ENCODE measurements around the gene MAGOH.

The MAGOH gene

DNA sequence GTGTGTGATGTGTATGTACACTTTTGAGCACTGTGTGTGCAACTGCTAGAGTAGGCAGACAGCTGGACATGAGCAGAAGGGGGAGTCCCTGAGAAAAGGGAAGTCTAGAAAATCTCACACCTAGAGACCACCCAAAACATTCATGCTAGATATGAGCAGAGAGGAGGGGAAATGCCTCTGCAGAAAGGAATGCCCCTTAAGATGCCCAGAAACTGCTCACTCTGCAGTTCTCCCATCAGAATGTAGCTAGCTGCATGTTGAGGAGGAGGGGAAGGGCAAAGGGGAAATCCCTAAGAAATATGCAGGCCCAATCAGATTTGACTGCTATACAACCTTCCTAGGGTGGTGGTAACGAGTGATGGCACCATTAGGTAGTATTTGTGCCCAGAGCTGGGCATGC lies 31.8 kb upstream of the MAGOH start:
- no peak for DNase-seq

GRCh38 chr1:53267761-53268160 lies 29.4 kb upstream of the MAGOH start:
- no peak for DNase-seq

GRCh38 chr1:53266038-53266437 lies 27.7 kb upstream of the MAGOH start:
- no peak for DNase-seq

- DNase-seq = no peak
Observed at GRCh38 chr1:53265581-53265980, 27.3 kb upstream of the MAGOH start.

GRCh38 chr1:53264048-53264447 lies 25.7 kb upstream of the MAGOH start:
- no peak for DNase-seq

GRCh38 chr1:53262000-53262399 lies 23.7 kb upstream of the MAGOH start:
- no peak for DNase-seq

GRCh38 chr1:53260631-53261247 lies 22.4 kb upstream of the MAGOH start:
- DNase-seq = no peak

- no peak for DNase-seq
Observed at GRCh38 chr1:53259932-53260331, 21.6 kb upstream of the MAGOH start.

DNA sequence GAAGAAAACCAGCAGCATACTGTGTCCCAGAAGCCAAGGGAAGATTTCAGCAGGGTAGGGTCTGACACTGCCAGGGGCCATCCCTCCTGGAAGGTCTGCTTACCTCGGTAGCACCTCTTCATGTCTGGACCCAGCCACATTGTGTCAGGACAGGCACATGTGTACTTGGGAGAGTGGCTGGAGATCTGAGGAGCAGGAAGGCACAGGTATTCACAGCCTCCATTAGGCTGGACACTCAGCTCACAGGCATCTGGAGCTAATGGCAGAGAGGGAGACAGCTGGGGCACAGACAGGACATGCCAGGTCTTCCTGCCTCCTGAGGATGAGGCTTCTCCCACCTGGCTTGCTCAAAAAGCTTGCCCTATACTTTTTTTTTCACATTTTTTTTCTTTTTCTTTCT lies 19.9 kb upstream of the MAGOH start:
- no peak for DNase-seq

DNA sequence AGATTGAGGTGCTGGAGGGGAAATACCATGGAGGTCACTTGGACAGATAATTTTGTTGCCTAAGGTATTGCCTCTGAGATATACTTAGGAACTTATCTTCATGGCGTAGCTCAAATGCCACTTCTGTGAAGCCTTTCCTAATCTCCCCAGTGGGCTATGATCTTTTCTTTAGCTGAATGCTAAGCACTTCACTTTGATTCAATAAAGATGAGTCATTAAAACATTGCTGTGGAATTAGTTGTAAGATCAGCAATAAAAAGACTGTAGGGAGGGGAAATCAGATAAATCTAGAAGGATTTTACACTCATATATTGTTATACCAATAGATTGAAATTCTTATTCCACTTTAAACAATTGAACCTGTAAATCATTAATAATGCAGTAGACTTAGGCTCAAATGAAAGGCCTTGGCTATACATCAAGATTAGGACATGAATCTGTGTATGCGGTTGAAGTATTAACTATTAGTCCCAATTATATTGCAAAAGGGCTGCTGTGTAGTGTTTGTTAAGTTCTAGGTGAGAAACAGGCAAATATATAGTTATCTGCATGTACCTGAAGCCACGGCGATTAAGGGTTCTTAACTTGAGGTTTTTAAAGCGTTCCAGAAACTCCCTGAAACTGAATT lies 19.2 kb upstream of the MAGOH start:
- DNase-seq = no peak

DNA sequence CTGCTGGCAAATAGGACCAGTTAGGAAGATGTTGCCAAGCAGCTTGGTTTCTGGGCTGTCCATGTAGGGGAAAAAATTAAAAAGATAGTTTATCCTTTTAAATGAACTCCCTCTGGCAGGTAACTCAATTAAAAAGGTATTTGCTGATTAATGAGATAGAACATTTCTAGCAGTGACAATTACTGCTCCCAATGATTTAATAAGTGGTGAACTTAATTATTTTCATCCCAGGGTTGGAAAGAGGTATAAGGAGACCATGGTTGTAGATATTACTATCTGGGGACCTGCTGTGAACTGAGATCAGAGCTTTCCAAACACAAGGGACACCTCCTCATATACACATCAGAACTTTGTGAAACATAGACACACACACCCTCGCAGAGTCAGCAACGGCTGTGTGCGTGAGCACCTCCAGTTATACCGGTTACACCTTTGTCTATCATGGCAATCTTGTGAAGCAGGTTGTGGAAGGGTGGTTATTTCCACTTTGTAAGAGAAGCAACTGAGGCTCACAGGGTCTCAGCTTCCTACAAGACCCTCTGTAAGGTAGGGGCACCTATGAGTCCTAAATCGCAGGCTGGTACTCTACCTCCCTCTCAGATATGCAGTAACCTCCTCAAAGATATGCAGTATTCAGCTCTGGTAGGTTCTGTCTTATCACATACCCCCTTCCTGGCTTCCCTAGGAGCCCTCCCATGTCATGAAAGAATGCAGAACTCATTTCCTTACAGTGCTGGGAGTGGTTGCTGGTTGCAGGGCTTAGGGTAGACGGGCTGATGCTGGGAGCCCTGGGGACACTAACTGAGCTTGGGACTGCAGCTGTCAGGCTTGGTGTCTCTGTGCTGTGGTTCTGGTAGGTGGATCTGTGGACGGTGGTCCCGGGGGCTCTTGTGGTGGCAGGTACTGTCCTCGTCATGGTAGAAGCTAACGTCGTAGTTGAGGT lies 18.5 kb upstream of the MAGOH start:
- no peak for DNase-seq

DNA sequence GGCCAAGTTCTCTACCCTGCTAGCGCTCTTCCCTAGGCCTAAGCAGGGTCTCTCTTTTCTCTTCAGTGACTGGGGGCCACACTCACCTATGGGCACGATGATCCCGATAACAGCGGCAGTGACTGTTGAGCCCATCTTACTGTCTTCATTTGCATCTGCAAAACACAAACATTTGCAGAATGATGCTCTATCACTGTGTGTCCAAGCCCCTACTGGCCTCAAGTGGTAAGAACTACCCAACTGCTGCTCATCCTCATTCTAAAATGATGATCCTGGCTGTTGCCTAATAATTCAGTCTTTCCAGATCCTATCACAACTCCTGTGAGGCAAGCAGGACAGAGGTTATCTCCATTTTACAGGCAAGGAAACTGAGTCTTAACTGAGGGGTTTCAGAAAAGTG lies 16.7 kb upstream of the MAGOH start:
- DNase-seq = no peak

GRCh38 chr1:53254011-53254640 lies 15.8 kb upstream of the MAGOH start:
- DNase-seq = no peak

- no peak for DNase-seq
Observed at GRCh38 chr1:53250325-53250724, 12.0 kb upstream of the MAGOH start.

GRCh38 chr1:53249706-53250105 lies 11.4 kb upstream of the MAGOH start:
- no peak for DNase-seq

DNA sequence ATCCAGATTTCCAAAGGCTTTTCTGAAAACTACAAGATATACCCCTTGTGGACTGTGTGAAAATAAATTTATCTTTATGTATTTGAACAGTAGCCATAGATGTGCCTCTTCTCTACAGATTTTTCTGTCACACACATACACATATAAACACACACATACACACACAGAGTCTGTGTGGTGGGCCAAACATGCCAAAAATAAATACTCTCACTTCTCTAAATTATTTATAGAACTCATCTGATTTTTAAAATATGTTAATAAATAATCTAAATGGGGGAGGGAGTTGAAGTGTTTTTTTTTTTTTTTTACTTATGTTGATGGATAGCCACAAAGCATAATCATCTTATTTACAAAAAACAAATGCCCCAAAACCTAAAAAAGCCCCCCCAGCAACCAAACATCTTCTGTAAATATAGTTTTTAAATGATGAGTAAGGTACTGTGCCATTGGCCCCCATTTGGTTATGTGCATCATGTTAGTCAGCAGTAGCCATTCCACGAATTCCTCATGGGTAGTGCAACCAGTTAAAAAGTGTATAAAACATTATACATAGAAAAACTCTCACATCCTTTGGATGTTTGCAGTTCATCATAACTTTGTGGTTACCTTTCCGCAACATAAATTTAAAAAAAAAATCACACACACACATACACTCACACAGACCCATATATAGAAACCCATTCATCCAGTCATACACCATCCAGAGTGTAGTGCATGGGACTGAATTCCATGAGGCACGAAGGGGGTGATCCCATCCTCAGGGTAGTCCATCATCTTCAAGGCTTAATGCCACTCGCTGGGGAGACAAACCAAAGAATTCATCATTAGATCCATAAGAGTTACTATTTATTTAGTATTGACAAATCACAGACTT lies 8.2 kb upstream of the MAGOH start:
- DNase-seq = no peak

DNA sequence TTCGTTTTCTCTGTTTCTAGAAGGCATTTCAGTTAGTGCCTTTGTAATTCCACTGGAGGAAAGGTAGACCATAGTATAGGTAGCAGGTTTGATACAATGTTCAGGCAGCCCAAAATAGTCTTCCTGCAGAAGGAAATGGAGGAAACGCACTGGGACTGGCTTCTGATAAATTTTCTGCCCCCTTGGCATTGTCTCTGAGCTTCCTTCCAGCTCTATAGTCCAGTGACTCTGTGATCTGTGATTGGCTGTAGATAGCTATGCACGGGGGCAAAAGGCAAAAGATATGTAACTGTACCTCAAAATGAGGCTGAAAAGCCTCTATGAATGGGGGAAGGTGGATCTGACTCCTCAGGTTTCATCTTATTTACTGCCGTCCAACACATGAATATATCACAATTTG lies 5.8 kb upstream of the MAGOH start:
- DNase-seq = no peak

- DNase-seq = no peak
Observed at GRCh38 chr1:53242381-53242780, 4.1 kb upstream of the MAGOH start.

GRCh38 chr1:53241828-53242227 lies 3.5 kb upstream of the MAGOH start:
- DNase-seq = no peak

- no peak for DNase-seq
Observed at GRCh38 chr1:53237638-53238037, 680 bp downstream of the MAGOH start.

- no peak for DNase-seq
Observed at GRCh38 chr1:53220962-53221286, 17.4 kb downstream of the MAGOH start.

DNA sequence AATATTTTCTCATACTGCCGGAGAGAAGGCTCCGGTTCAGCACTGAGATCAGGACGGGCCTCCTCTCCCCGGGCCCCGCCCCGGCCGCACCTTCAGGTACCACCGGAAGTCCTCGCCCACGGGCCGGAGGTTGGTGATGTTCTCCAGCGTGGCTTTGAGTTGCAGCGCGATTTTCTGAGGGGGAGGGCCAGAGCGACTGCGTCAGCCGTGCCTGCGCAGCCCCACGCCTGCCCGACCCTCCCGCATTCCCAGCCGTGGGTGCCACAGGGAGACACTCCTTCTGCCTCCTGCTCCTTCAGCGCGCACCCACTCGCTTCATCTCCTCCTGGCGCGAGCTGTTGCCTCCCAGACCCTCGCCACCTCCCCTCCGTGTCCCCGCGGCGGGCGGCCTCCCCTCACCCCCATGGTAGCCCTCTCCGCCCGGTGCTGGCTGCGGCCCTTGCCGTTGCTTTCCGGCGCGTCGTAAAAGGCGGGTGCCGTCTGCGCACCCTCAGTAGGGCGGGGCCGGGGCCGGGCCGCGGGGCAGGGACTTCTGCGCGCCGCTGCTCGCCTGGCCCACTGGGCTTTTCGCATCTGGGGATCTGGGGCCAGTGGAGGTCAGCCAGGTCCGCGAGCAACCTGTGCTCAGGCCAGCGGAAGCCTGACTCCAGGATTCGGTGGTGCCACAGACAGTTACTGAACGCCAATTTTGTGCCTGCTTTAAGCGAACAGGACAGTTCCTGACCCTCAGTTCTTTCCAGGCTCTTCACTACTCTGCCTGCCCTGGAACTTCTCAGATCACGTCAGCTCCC lies 18.0 kb downstream of the MAGOH start, which contains the start of gene CZIB:
CZIB (minus strand) TSS at position 464 of the 791 bp plus-strand sequence; CDS start at position 405, 59 bp downstream.
- peak; percentile 80 to 95 (median 84) for DNase-seq
